Raji (cell line): ENCODE data around the gene CPVL.

Source experiments
- POLR2A ChIP-seq: IDR thresholded peaks from 2 replicates; pipeline ENCODE4 v1.6.1; 2011; ENCODE audit warnings: low read depth, low read length, control low read depth; ENCODE audit not compliant: insufficient read depth

Gene CPVL

DNA sequence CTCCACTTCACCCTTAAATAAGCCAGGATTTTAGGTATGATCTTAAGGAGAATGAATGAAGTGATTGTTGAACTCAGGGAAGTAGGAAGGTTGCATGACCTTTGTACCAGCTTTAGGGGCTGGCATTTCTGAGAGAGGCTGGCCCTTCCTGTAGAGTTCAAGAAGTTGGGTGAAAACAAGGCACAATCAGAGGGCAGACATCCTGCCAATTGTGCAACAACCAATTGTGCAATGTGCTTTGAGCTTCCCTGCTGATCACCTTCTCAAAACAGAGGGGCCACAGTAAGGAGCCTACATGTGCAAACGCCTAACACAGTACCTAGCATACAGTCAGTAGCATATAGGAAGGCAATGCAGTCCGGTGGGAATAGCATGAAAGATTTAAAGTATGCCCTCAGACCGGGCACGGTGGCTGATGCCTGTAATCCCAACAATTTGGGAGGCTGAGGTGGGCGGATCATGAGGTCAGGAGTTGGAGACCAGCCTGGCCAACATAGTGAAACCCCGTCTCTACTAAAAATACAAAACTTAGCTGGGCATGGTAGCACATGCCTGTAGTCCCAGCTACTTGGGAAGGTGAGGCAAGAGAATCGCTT is 5.4 kb downstream of the CPVL start:
- no peak for TF ChIP-seq POLR2A

DNA sequence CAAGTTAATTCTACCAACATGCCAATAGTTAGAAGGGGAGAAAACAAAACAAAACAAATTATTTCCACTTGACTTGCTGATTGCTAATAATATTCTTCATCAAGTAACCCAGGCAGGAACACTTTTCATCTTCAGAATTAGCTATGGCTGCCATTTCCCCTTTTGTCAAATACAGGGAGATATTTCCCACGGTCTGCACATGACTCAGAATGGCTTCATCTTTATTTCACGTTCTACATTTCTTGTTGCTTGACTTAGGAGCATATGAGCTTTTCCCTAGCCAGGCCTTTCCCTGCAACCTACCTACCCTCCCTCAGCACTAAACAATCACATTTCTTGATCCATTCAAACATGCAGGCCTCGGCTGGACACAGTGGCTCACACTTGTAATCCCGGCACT is 6.5 kb downstream of the CPVL start:
- TF ChIP-seq POLR2A, result no peak

DNA sequence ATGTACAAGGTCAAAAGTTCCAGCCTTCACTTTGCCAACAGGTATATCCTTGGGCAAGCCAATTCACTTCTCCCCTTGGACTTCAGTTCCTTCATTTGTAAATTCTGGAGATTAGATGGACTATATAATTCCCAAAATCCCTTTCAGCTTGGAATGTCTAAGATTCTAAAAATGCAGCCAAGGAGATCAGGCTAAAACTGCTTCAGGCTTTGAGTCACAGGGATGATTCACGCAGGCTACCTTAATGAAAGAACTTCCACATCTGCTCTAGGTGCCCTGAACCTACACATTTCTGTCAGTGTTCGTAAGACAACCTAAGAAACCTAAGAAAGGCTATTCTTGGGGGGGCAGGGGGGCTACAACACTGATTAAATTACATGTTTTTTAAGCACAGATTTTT is 7.1 kb downstream of the CPVL start:
- no peak for TF ChIP-seq POLR2A

DNA sequence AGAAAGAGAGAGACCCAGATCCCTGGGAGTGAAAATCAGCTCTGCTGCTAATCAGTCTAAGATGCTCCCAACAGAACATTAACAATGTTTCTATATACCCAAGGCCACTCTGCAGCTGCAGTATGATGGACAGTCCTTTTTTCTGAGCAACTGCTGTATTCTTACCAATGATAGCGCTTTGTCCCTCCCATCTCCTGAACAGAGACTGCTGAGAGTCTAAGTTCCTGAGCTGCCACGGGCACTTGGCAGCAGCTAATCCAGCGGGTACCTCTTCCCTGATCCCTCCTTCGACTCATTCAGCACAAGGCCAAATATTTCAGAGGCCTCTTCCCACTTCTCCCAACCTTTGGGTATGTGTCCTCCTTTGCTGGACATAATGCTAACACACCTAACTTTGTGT is 7.7 kb downstream of the CPVL start:
- TF ChIP-seq POLR2A, result no peak

DNA sequence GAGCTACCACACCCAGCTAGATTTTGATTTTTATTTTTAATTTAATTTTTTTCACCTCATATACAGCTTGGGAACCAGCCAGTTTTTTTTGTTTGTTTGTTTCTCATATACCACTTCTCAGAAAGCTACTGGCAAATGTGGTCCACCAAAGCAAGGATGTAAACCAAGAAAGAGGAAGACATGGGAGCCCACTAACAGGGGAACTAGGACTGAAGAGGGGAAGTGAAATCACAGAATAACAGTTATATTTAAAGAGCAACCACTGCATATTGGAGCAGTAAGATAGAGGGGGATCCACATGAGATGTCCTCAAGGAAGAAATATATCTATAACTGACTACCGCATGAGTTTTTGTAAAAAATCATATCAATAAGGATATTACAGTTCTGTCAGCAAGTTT is 10.5 kb downstream of the CPVL start:
- TF ChIP-seq POLR2A, result no peak

DNA sequence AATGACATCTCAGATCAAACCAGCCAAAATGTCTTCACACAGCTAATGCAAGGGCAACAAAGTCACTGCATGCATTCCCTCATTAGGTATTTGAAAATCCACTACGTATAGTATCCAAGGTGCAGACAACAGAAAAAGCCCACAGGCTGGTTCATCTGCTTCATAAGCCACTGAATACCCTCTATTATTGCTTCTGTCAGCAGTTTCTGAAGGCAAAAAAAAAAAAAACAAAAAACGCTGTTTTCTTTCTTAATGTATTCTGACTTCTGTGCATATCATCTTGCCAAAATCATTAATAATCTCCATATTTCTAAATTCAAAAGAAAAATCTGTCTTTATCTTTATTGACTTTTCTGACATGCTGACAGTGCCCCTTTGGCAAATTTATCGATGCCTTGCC is 13.4 kb downstream of the CPVL start:
- no peak for TF ChIP-seq POLR2A

DNA sequence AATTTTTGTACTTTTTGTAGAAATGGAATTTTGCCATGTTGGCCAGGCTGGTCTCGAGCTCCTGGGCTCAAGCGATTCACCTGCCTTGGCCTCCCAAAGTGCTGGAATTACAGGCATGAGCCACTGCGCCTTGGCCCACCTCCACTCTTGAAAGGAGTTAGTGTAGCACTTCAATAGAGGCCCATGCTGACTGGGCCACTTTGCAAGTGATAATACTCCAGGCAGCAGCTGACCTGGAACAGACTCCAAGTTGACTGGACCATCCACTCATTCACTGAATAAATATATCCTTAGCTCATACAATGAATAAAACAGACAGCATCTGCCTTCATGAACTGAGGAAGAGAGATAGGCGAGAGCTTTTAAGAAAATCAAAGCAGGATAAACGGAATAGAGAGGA is 14.7 kb downstream of the CPVL start:
- TF ChIP-seq POLR2A, result no peak

DNA sequence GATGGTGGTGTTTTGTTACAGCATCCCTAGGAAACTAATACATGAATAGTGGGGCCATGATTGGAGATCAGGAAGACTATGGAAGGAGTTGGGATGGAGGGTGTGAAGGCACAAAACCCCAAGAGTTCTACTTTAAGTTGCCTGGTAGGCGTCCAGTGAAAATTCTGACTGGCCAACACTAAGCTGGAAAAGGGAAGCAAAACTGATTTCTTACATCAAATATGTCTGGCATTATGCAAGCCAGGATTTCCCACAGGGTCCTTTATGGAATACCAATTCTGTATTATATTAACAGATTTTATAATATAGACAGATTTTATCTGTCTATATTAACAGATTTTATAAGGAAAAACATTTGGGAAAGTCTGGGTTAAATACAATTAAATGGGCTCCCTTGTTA is 16.2 kb downstream of the CPVL start:
- no peak for TF ChIP-seq POLR2A

DNA sequence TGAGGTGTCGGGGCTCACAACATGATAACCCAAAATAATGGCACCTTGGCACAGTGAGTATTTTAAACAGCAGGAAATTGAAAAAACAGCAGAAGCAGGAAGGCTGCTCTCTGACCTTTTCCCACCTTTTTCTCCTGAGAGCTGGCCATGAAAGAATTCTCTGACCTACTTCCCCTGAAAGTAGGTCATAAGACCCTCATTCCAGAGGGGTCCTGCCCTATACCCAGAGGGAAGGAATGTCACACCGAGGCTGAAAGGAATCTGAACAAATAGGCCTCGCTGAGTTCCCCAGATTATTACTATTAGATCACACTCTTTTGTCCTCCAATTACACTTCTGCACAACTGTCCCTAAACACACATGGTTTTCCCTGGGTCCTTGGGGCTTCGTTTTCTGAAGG is 18.8 kb downstream of the CPVL start:
- TF ChIP-seq POLR2A, result no peak

DNA sequence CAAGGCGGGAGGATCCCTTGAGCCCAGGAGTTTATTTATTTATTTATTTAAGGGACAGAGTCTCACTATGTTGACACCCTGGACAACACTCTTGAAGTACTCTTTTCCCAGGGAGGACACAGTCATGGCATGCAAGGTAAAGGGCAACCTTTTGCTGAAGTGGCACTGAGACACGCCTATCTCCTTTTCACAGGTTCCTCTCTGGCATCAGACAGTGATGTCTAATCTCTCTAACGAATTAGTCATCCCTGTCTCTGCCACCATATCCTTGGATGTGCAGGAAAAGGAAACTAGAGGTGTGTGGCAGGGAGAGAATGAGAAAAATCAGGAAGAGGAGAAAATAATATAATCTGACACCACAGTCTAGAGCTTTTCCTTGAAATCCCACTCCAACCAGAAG is 19.5 kb downstream of the CPVL start:
- no peak for TF ChIP-seq POLR2A

DNA sequence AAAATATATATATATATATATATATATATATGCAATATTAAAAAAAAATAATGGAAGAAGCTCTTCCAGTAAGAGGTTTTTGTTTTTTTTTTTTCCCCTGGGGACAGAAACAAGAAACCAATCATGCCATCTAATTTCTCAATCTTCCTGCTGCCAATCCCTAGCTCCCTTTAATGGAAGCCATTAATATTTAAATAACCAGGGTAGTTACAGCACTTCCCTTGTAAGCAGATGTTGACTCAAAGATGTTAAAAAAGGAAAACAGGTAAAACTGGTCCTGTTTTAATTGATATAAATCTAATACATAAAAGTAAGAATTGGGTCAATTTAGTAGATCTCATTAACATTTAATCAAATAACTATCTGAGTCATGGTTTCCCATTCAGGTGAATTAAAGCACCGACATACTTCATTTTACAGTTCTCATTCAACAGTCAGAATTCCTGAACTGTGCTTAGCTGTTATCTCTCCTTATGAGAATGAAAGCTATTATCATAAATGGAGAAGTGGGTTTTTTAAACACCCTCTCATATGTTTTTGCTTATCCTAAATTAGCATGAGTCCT is 22.6 kb downstream of the CPVL start:
- TF ChIP-seq POLR2A, result no peak

DNA sequence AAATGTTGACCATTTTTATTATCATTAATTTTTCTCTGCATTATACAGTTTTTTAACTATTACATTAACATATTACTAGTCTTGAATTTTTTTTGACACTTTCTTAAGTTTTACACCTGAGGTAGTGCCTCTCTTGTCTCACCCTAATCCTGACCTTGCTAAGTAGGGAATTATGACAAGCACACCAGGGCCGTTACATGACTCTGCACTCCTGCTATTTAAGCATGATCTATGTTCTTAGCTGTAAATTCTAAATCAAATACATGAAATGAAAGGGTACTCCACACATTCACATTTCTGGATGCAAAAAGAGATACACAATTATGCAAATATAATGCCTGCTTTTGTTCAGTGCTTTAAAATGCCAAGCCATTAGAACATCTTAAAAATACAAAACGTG is 23.6 kb downstream of the CPVL start:
- no peak for TF ChIP-seq POLR2A

DNA sequence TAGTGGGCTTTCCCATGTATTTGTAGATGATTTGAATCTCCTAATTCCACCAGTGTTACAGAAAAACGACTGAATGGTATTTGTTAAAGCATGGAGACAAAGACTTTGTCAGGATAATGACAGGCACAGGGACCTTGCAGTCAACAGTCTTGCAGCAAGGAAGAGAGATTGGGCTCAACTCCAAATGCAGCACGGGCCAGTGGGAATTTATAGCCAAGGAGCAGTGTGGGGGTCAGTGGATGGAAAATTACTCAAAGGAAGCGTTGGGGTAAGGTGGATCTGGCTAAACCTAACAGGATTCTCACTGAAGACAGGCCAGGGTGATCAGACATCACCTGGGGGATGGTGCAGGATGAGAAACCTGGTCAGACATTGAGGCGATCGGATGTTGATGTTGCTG is 24.3 kb downstream of the CPVL start:
- TF ChIP-seq POLR2A, result no peak

DNA sequence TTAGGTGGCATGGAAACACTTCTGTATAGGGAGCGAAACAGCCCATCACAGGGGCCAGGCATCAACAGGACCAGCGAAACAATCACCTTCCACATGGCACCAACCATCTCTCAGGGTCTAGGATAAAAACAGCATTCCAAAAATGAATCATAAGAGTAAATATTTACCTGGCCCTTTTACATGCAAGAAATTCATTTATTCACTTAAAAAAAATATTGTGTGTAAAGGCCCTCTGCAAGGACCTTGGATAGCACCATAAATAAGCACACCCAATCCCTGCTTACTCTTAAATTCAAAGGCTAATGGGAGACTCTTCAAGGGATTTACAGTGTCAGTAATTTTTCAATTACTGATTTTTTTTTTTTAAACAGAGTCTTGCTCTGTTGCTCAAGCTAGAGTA is 25.4 kb downstream of the CPVL start:
- no peak for TF ChIP-seq POLR2A

DNA sequence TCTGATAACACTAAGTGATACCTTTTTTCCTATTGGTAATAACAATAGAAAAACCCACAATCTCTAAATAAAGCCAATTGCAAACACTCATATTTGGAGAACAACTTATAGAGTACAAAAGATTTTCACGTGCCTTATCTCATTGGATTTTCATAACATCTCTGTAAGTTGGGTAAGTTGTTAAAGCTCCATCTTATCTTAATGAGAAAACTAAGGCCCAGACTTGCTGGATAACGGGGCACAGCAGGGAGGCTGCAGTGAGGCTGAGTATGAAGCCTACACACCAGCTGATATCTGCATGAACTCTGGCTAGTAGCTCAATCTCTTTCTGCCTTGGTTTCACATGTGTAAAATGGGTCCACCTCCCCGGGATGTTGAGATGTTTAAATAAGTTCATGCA is 26.8 kb downstream of the CPVL start:
- TF ChIP-seq POLR2A, result no peak

DNA sequence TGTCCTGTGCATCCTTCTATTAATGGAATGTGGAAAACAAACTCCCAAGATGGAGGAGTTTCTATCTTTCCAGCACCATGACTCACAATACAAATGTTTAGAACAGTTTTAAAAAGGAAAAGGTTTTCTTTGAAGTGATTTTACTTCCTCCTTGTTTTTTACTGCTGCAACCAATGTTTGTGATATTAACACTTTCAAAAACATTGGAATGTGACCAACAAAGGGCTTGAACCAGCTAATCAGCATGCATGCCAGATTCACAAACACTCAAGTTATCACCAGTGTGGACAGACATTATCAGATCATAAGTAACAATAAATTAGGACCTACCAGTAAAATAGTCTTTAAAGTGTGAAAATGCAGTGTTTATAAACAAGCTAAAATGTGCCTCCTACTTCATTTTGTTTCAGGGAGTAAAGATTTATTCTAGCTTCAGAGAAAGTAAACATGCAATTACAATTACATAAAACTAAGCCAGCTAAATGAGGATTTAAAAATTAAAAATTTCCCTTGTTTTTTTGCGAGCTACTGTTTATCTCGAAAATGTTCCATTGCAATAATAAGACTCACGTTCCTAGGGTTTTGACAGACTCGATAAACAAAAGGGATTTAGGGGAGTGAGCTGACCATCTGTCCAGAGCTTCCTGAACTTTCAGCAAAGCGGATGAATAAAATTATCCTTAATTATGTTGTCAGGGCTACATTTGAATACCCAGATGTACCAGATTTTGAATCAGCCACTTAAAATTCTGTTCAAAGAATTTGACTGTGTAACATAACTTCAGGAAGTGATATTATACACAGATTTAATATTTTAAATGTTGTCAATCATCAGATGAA is 29.8 kb downstream of the CPVL start:
- TF ChIP-seq POLR2A, result no peak
